Upper lobe of left lung (tissue), 4 donors: Measurements from ENCODE around the gene SLC5A2.
A peak's percentile ranks its signal among the peaks of the same experiment; 100 is the strongest.

ENCODE experiments used
- CTCF ChIP-seq, 6 experiments: fragments of 450-650 bp in 4 of 6; fragments of 200-600 bp in 2 of 6; sonication (generic) in 2 of 6; IDR thresholded peaks; one replicate each; pipeline ENCODE4 v1.5.1; 2016 to 2019; ENCODE audit warnings: antibody characterized with exemption in 6 of 6
- EP300 ChIP-seq, 4 donors: sonication (generic); formaldehyde crosslinking; IDR thresholded peaks; one replicate each; pipeline ENCODE4 v1.5.1; 2017; ENCODE audit warnings: antibody characterized with exemption in 4 of 4, control low read depth in 2 of 4
- POLR2A ChIP-seq, 4 donors: fragments of 450-650 bp; IDR thresholded peaks; one replicate each; pipeline ENCODE4 v1.5.1; 2016 to 2017; ENCODE audit warnings: antibody characterized with exemption in 4 of 4, mild to moderate bottlenecking in 2 of 4
- POLR2AphosphoS5 ChIP-seq, 2 donors: sonication (generic); formaldehyde crosslinking; IDR thresholded peaks; one replicate each; pipeline ENCODE4 v1.5.1; 2017; ENCODE audit warnings: antibody characterized with exemption in 2 of 2

- TF ChIP-seq CTCF (IDR thresholded peaks at IDR 0.05) (peak in 5 of 6 experiments; percentile 16 to 70 (median 39)), POLR2A (IDR thresholded peaks at IDR 0.05) (peak in 2 of 4 donors; percentile 42 to 59), POLR2AphosphoS5 (IDR thresholded peaks at IDR 0.05) (peak in 1 of 2 donors; percentile 8), EP300 (IDR thresholded peaks at IDR 0.05) (no peak)
These were observed 5.4 kb upstream of the SLC5A2 start for GRCh38 chr16:31477220-31478216.
